Middle frontal gyrus (tissue), 1 donor: ENCODE measurements around the gene FAM107B.
"Not testable (repeated sequence)": the region's sequence is repeated elsewhere in the genome, so short reads cannot be mapped to it uniquely, and the experiment has no call there.

Experiments
- DNase-seq: peaks from one replicate; pipeline ENCODE4 v3.0.0-alpha.2; 2015; ENCODE audit warnings: low spot score; ENCODE audit errors: extremely low spot score

FAM107B gene

GRCh38 chr10:14774797-14775196, at the start of gene FAM107B:
Gene FAM107B (minus strand): TSS chr10:14774897. CDS start chr10:14774663, 234 bp downstream.
- no peak for DNase-seq

GRCh38 chr10:14823966-14824365, 49.3 kb upstream of the FAM107B start:
- no peak for DNase-seq

- no peak for DNase-seq
These were observed 48.4 kb upstream of the FAM107B start for GRCh38 chr10:14822879-14823755.

- DNase-seq = no peak
These were observed 47.1 kb upstream of the FAM107B start for GRCh38 chr10:14821635-14822375.

GRCh38 chr10:14820775-14821154, 46.1 kb upstream of the FAM107B start:
- no peak for DNase-seq

GRCh38 chr10:14820010-14820774, 45.5 kb upstream of the FAM107B start:
- DNase-seq = no peak

- DNase-seq = not testable (repeated sequence)
These were observed 42.0 kb upstream of the FAM107B start for GRCh38 chr10:14816717-14817116.

- no peak for DNase-seq
These were observed 41.0 kb upstream of the FAM107B start for GRCh38 chr10:14815681-14816080.

- DNase-seq = no peak
These were observed 37.6 kb upstream of the FAM107B start for GRCh38 chr10:14812271-14812670.

- DNase-seq = no peak
These were observed 36.6 kb upstream of the FAM107B start for GRCh38 chr10:14810969-14811953.

GRCh38 chr10:14806318-14806717, 31.6 kb upstream of the FAM107B start:
- DNase-seq = no peak

- no peak for DNase-seq
These were observed 29.1 kb upstream of the FAM107B start for GRCh38 chr10:14803827-14804226.

- DNase-seq = no peak
These were observed 27.0 kb upstream of the FAM107B start for GRCh38 chr10:14801723-14802122.

GRCh38 chr10:14800397-14800796, 25.7 kb upstream of the FAM107B start:
- DNase-seq = no peak

- DNase-seq = no peak
These were observed 23.9 kb upstream of the FAM107B start for GRCh38 chr10:14798636-14799035.

- no peak for DNase-seq
These were observed 13.2 kb upstream of the FAM107B start for GRCh38 chr10:14787938-14788337.

- DNase-seq = no peak
These were observed 9.9 kb upstream of the FAM107B start for GRCh38 chr10:14784459-14785055.

- no peak for DNase-seq
These were observed 8.1 kb upstream of the FAM107B start for GRCh38 chr10:14782691-14783363.

GRCh38 chr10:14781763-14782162, 7.1 kb upstream of the FAM107B start:
- DNase-seq = no peak
